Activated B cell treated with CpG ODN at 0.5 μM for 24 hours (primary cell): ENCODE measurements around the gene HCAR1. TPM values are rescaled to one million over a fixed set of nuclear protein-coding genes. Genes with fewer than 3 reads are reported as not detected.
"Not testable (repeated sequence)": the region's sequence is repeated elsewhere in the genome, so short reads cannot be mapped to it uniquely, and the experiment has no call there.

ENCODE experiments used
- ATAC-seq: fragments of 200-7000 bp; cut with Tn5 transposase; one replicate; pipeline ENCODE4 v1.10.0; 2021; ENCODE audit warnings: low read depth, mild to moderate bottlenecking, moderate library complexity
- CTCF ChIA-PET: fragments of 350-600 bp; sonication (Branson Sonifier 250); formaldehyde crosslinking; loops from one replicate; lab custom pipeline; 2021; ENCODE audit warnings: antibody characterized with exemption; lab: Charles Lee
- POLR2A ChIA-PET: fragments of 350-600 bp; sonication (Branson Sonifier 250); formaldehyde crosslinking; loops from one replicate; lab custom pipeline; 2021; ENCODE audit warnings: antibody characterized with exemption; lab: Charles Lee
- DNase-seq: peaks from one replicate; pipeline ENCODE4 v3.0.0; 2022
- H3K27ac Mint-ChIP-seq: one replicate; pipeline ENCODE4 v1.8.0; 2020; ENCODE audit warnings: mixed read lengths
- H3K27me3 Mint-ChIP-seq: one replicate; pipeline ENCODE4 v1.8.0; 2021; ENCODE audit warnings: mixed read lengths
- H3K36me3 Mint-ChIP-seq: one replicate; pipeline ENCODE4 v1.8.0; 2021; ENCODE audit warnings: low read depth, mixed read lengths
- H3K4me1 Mint-ChIP-seq: one replicate; pipeline ENCODE4 v1.8.0; 2021; ENCODE audit warnings: mixed read lengths
- H3K4me3 Mint-ChIP-seq: one replicate; pipeline ENCODE4 v1.8.0; 2020; ENCODE audit warnings: mild to moderate bottlenecking, mixed read lengths
- H3K9me3 Mint-ChIP-seq: one replicate; pipeline ENCODE4 v1.8.0; 2020; ENCODE audit warnings: mixed read lengths
- intact Hi-C: fragments of 100-400 bp; cut with micrococcal nuclease; formaldehyde crosslinking; loops from one replicate; pipeline ENCODE4 v1.15.1; 2024
- total RNA-seq: library from RNA; stranded (reverse); gene quantifications from 2 replicates; pipeline ENCODE4 v1.2.3, GENCODE V29; 2022
- TF ChIP-seq, protein P1 (sequence below): fragments of 200-600 bp; IDR thresholded peaks from one replicate; pipeline ENCODE4 v1.8.0; 2022; ENCODE audit warnings: antibody characterized with exemption, mild to moderate bottlenecking

Gene HCAR1
- total RNA-seq, 1 donor from 2014 or later = not detected

DNA sequence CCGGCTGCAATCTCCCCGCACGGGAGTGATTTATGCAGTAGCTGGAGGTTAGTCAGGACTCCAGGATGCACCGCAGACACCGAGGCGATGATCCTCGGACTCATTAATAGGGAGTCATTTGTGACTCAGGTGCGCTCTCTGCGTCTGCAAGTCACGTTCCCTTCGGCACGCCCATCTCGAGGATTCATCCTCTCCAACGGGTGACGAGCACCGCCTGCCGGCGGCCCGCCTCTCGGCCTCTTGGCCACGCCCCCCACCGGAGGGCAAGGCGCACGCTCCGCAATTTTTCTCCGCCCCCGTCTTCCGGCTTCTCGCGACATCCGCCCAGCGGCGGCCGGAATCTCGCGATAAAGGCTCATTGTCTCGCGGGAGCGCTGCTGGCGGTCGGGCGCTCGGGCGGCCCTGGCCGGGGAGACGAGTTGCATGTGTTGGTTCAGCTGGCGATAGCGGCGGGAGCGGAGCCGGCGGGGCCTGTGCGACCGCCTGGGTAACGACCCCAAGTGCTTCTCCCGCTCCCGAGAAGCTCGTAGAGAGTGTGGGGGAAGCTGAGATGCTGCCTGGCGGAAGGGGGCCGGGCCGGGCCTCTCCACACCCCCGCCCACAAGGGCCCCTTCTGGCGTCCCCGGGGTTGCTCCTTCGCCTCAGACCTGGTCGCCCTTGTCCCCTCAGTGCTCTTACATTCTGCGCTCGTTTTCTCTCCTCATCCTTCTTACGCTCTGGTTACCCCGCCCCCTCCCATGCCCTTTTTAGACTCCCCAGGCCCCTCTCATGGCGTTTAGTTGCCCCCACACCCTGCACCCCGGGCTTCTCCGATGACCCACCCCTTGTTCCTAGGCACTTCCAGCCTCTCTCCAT is 22.0 kb upstream of the HCAR1 start, which contains the start of gene DENR:
Gene DENR, plus strand, starts transcription at position 361 of the 855 bp plus-strand sequence. CDS start 878 bp downstream, outside the sequence.
- H3K27me3 Mint-ChIP-seq = no peaks in the 10 kb centered on the region
- ChIA-PET POLR2A (interaction anchor here (0.6 to 3.0 kb wide), 8 partner anchors 22 to 350 kb away, joined by 3 to 16 read pairs (median 6); partner anchors contain the start of genes CCDC62, KNTC1, RSRC2 and ZCCHC8), CTCF (interaction anchor here (0.6 to 2.0 kb wide), 9 partner anchors 9 to 122 kb away, joined by 3 to 27 read pairs (median 3); no protein-coding TSS in a partner anchor)
- peaks cover 46% of the 10 kb centered on the region for H3K4me1 Mint-ChIP-seq
- intact Hi-C loops = loop anchor here (1.0 to 10.0 kb wide), 9 partner anchors 22 to 486 kb away; partner anchors contain the start of genes CCDC62, KNTC1, MPHOSPH9 and MTRFR
- H3K36me3 Mint-ChIP-seq = peaks cover 49% of the 10 kb centered on the region
- peak within 1 kb of the TSS; percentile 92 for H3K27ac Mint-ChIP-seq
- no peaks in the 10 kb centered on the region for H3K9me3 Mint-ChIP-seq
- DNase-seq (peak; percentile 99), ATAC-seq (peak; percentile 92)
- TF ChIP-seq, protein P1, sequence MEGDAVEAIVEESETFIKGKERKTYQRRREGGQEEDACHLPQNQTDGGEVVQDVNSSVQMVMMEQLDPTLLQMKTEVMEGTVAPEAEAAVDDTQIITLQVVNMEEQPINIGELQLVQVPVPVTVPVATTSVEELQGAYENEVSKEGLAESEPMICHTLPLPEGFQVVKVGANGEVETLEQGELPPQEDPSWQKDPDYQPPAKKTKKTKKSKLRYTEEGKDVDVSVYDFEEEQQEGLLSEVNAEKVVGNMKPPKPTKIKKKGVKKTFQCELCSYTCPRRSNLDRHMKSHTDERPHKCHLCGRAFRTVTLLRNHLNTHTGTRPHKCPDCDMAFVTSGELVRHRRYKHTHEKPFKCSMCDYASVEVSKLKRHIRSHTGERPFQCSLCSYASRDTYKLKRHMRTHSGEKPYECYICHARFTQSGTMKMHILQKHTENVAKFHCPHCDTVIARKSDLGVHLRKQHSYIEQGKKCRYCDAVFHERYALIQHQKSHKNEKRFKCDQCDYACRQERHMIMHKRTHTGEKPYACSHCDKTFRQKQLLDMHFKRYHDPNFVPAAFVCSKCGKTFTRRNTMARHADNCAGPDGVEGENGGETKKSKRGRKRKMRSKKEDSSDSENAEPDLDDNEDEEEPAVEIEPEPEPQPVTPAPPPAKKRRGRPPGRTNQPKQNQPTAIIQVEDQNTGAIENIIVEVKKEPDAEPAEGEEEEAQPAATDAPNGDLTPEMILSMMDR = no peak
- peak within 1 kb of the TSS; percentile 91 for H3K4me3 Mint-ChIP-seq

DNA sequence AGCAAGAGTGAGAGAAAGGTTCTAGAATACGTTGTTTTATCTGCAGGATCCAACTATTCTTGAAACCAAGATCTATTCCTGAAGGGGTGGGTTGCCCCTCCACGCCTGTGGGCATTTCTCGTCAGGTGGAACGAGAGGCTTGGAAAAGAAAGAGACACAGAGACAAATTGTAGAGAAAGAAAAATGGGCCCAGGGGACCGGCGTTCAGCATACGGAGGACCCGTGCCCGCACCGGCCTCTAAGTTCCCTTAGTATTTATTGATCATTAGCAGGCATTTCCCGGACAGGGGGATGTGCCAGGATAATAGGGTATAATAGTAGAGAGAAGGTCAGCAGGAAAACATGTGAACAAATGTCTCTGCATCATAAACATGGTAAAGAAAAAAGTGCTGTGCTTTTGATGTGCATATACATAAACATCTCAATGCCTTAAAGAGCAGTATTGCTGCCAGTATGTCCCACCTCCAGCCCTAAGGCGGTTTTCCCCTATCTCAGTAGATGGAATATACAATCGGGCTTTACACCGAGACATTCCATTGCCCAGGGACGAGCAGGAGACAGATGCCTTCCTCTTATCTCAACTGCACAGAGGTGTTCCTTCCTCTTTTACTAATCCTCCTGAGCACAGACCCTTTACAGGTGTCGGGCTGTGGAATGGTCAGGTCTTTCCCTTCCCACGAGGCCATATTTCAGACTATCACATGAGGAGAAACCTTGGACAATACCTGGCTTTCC is 20.3 kb upstream of the HCAR1 start:
- Mint-ChIP-seq H3K4me3 (peak overlapping the region; percentile 71), H3K4me1 (peaks cover 36% of the 10 kb centered on the region), H3K27ac (peak overlapping the region; percentile 92), H3K36me3 (peaks cover 32% of the 10 kb centered on the region)
- CTCF ChIA-PET, ATAC-seq, DNase-seq, POLR2A ChIA-PET, H3K27me3 Mint-ChIP-seq, H3K9me3 Mint-ChIP-seq: not testable (repeated sequence)
- intact Hi-C loops = loop anchor here (2.0 to 10.0 kb wide), 2 partner anchors 24 to 484 kb away; partner anchors contain the start of genes MPHOSPH9 and MTRFR

DNA sequence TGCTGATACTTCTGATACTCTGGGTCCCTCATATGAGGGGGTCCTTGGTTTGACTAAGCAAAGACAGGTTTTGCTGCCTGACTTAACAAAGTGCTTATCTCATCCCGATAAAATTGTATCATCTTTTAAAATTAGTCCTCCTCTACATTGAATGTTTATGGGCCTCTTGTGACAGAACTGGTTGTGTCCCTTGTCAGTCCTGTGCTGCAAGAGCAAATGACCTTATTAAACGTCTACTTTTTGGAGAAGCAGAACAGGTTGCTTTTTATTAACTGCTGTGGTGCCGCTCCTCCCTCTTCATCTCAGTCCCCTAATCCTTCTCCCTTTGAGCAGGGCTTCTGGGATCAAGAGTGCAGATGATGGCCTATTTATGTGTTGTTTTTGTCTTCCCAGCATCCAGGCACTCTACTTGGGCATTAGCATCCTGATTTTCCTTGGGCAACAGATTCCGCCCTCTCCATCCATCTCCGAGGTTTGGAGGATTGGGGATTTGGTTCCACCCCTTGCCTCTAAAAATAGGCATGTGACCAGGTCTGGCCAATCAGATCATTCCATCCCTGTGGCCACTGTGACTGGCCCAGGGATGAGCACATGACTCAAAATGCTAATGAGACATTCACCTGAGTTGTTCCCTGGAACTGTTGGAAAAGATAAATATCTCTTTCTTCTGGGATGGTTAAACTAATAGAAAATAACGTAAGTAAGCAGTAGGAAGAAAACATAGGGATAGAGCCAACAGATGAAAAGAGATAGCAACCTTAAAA is 19.1 kb upstream of the HCAR1 start:
- ChIA-PET CTCF (no interaction called here), POLR2A (interaction anchor here (1.0 kb wide), 1 partner anchor 111 kb away, joined by 3 read pairs; no protein-coding TSS in a partner anchor)
- DNase-seq (no peak), ATAC-seq (no peak)
- TF ChIP-seq, protein P1 = no peak
- Mint-ChIP-seq H3K27ac (peak overlapping the region; percentile 11), H3K4me1 (peaks cover 36% of the 10 kb centered on the region), H3K36me3 (peaks cover 21% of the 10 kb centered on the region), H3K27me3 (no peaks in the 10 kb centered on the region), H3K9me3 (no peaks in the 10 kb centered on the region), H3K4me3 (no peak overlapping the region)
- intact Hi-C loops = loop anchor here (2.0 to 10.0 kb wide), 2 partner anchors 23 to 485 kb away; partner anchors contain the start of genes MPHOSPH9 and MTRFR

DNA sequence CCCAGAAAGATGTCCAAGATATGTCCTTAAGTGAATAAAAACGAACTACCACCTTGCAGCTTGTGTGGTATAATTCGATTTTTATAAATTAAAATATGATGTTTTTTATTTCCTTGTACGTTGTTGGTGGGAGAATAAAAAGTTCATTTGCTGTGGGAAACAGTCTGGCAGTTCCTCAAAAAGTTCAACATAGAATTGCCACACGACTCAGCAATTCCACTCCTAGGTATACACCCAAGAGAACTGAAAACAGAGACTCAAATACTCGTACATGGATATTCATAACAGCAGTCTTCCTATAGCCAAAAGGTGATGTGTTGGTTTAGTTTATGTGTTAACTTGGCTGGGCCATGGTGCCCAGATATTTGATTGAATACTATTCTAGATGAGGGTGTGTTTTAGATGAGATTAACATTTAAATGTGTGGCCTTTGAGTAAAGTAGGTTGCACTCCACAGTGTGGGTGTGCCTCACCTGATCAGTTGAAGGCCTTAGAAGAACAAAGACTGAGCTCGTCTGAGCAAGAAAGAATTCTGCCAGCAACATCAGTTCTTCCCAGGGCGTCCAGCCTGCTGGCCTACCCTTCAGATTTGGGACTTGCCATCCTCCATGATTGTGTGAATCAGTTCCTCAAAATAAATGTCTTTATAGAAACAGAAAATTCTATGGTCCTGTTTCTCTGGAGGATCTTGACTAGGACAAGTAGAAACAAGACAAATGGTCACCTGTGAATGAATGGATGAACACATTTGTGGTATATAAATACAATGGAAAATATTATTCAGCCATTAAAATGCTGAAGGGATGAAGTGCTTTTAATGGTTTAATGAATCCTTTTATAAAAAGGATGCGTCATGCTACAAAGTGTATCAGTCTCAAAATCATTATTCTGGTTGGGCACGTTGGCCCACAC is 16.8 kb upstream of the HCAR1 start:
- intact Hi-C loops = no loop called here
- POLR2A ChIA-PET = interaction anchor here (0.6 kb wide), 2 partner anchors 20 to 36 kb away, joined by 3 to 5 read pairs; no protein-coding TSS in a partner anchor
- peaks cover 18% of the 10 kb centered on the region for H3K4me1 Mint-ChIP-seq
- no peaks in the 10 kb centered on the region for H3K36me3 Mint-ChIP-seq
- H3K9me3 Mint-ChIP-seq = no peaks in the 10 kb centered on the region
- H3K4me3 Mint-ChIP-seq = no peak overlapping the region
- TF ChIP-seq, protein P1 = no peak
- ATAC-seq (no peak), DNase-seq (no peak)
- CTCF ChIA-PET = no interaction called here
- H3K27me3 Mint-ChIP-seq = no peaks in the 10 kb centered on the region
- no peak overlapping the region for H3K27ac Mint-ChIP-seq
